ENCODE data around the gene GLDC. TPM values are rescaled to one million over a fixed set of nuclear protein-coding genes. Genes with fewer than 3 reads are reported as not detected.

Gene GLDC
- total RNA-seq, 1 donor from 2014 or later: 8.9 TPM

- Histone ChIP-seq H3K4me2 (ENCODE audit: low read length) (no peak overlapping the region), H3K9ac (ENCODE audit: low read length) (no peak overlapping the region), H4K20me1 (ENCODE audit: insufficient read depth, low read length) (no peaks in the 10 kb centered on the region), H2AFZ (ENCODE audit: low read depth, low read length) (no peak overlapping the region), H3K4me3 (ENCODE audit: insufficient read depth, low read depth, low read length) (no peak overlapping the region), H3K9me3 (ENCODE audit: insufficient read depth, low read depth, low read length) (no peaks in the 10 kb centered on the region), H3K79me2 (ENCODE audit: insufficient read depth, low read length) (no peaks in the 10 kb centered on the region), H3K27ac (ENCODE audit: low read depth, low read length) (no peak overlapping the region), H3K4me1 (ENCODE audit: insufficient read depth, low read length) (peaks cover under 1% of the 10 kb centered on the region), H3K27me3 (ENCODE audit: insufficient read depth, low read length) (peaks cover 20% of the 10 kb centered on the region), H3K36me3 (ENCODE audit: insufficient read depth, low read length) (no peaks in the 10 kb centered on the region)
- Mint-ChIP-seq H3K27me3 (ENCODE audit: low read depth, unreplicated experiment) (peaks cover 11% of the 10 kb centered on the region), H3K9me3 (ENCODE audit: unreplicated experiment) (no peaks in the 10 kb centered on the region), H3K36me3 (ENCODE audit: low read depth, unreplicated experiment) (no peaks in the 10 kb centered on the region), H3K4me1 (ENCODE audit: low read depth, unreplicated experiment) (peaks cover 13% of the 10 kb centered on the region), H3K27ac (ENCODE audit: unreplicated experiment) (no peak overlapping the region), H3K4me3 (ENCODE audit: unreplicated experiment) (no peak overlapping the region)
- DNase-seq (ENCODE audit: low read depth) (no peak), FAIRE-seq (no peak)
- TF ChIP-seq, protein P1, sequence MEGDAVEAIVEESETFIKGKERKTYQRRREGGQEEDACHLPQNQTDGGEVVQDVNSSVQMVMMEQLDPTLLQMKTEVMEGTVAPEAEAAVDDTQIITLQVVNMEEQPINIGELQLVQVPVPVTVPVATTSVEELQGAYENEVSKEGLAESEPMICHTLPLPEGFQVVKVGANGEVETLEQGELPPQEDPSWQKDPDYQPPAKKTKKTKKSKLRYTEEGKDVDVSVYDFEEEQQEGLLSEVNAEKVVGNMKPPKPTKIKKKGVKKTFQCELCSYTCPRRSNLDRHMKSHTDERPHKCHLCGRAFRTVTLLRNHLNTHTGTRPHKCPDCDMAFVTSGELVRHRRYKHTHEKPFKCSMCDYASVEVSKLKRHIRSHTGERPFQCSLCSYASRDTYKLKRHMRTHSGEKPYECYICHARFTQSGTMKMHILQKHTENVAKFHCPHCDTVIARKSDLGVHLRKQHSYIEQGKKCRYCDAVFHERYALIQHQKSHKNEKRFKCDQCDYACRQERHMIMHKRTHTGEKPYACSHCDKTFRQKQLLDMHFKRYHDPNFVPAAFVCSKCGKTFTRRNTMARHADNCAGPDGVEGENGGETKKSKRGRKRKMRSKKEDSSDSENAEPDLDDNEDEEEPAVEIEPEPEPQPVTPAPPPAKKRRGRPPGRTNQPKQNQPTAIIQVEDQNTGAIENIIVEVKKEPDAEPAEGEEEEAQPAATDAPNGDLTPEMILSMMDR (IDR thresholded peaks at IDR 0.05; ENCODE audit: insufficient read depth, low read depth, low read length): no peak
- no peak for TF ChIP-seq EZH2 (IDR thresholded peaks at IDR 0.05; ENCODE audit: insufficient read depth, low read length)
These were observed 5.9 kb downstream of the GLDC start for GRCh38 chr9:6639622-6640021.

DNA sequence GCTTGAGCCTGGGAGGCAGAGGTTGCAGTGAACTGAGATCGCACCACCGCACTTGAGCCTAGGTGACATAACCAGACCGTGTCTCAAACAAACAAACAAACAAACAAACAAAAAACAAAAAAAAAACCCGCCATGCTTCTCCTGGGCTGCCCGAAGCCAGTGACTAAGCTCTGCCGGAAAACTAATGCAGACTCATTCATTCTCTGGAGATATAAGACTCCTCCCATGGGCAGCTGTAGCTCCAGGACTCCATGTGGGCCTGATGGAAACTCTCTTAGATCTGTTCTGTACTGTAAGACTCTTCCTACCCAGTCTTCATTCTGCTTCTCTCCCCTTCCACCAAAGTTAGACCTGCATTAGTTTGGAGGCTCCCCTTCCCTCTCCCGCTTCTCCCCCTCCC, 11.1 kb downstream of the GLDC start:
- Mint-ChIP-seq H3K9me3 (ENCODE audit: unreplicated experiment) (no peaks in the 10 kb centered on the region), H3K27me3 (ENCODE audit: low read depth, unreplicated experiment) (peaks cover 2% of the 10 kb centered on the region), H3K4me1 (ENCODE audit: low read depth, unreplicated experiment) (no peaks in the 10 kb centered on the region), H3K4me3 (ENCODE audit: unreplicated experiment) (no peak overlapping the region), H3K27ac (ENCODE audit: unreplicated experiment) (no peak overlapping the region), H3K36me3 (ENCODE audit: low read depth, unreplicated experiment) (no peaks in the 10 kb centered on the region)
- FAIRE-seq: no peak
- Histone ChIP-seq H3K9me3 (ENCODE audit: insufficient read depth, low read depth, low read length) (no peaks in the 10 kb centered on the region), H3K4me3 (ENCODE audit: insufficient read depth, low read depth, low read length) (no peak overlapping the region), H3K9ac (ENCODE audit: low read length) (no peak overlapping the region), H3K4me1 (ENCODE audit: insufficient read depth, low read length) (no peaks in the 10 kb centered on the region), H3K4me2 (ENCODE audit: low read length) (no peak overlapping the region), H2AFZ (ENCODE audit: low read depth, low read length) (no peak overlapping the region), H4K20me1 (ENCODE audit: insufficient read depth, low read length) (no peaks in the 10 kb centered on the region), H3K27me3 (ENCODE audit: insufficient read depth, low read length) (no peaks in the 10 kb centered on the region), H3K79me2 (ENCODE audit: insufficient read depth, low read length) (no peaks in the 10 kb centered on the region), H3K36me3 (ENCODE audit: insufficient read depth, low read length) (no peaks in the 10 kb centered on the region), H3K27ac (ENCODE audit: low read depth, low read length) (no peak overlapping the region)
- no peak for DNase-seq (ENCODE audit: low read depth)
- TF ChIP-seq, protein P1 (IDR thresholded peaks at IDR 0.05; ENCODE audit: insufficient read depth, low read depth, low read length): no peak
- TF ChIP-seq EZH2 (IDR thresholded peaks at IDR 0.05; ENCODE audit: insufficient read depth, low read length): no peak

DNA sequence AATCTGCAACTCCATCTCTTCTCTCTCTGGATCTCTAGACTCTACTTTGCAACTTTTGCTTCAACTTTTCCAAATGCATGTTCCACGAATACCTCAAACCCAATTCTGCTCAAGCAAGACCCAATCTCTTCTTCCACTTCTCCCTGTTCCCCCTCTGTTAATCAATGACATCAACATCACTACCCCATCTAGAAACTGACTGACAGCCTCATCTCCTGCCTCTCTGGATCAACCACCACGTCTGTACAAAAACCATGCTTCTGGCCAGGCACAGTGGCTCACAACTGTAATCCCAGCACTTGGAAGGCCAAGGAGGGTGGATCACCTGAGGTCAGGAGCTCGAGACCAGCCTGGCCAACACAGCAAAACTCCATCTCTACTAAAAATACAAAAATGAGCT, 12.2 kb downstream of the GLDC start:
- Mint-ChIP-seq H3K27ac (ENCODE audit: unreplicated experiment) (no peak overlapping the region), H3K4me1 (ENCODE audit: low read depth, unreplicated experiment) (peaks cover under 1% of the 10 kb centered on the region), H3K27me3 (ENCODE audit: low read depth, unreplicated experiment) (peaks cover 2% of the 10 kb centered on the region), H3K9me3 (ENCODE audit: unreplicated experiment) (no peaks in the 10 kb centered on the region), H3K36me3 (ENCODE audit: low read depth, unreplicated experiment) (no peaks in the 10 kb centered on the region), H3K4me3 (ENCODE audit: unreplicated experiment) (no peak overlapping the region)
- no peaks in the 10 kb centered on the region for H3K27me3 ChIP-seq (ENCODE audit: insufficient read depth, low read length)
- H3K9ac ChIP-seq (ENCODE audit: low read length): no peak overlapping the region
- no peaks in the 10 kb centered on the region for H3K4me1 ChIP-seq (ENCODE audit: insufficient read depth, low read length)
- H3K27ac ChIP-seq (ENCODE audit: low read depth, low read length): no peak overlapping the region
- H3K4me3 ChIP-seq (ENCODE audit: insufficient read depth, low read depth, low read length): no peak overlapping the region
- DNase-seq (ENCODE audit: low read depth) (no peak), FAIRE-seq (no peak)
- no peak for TF ChIP-seq EZH2 (IDR thresholded peaks at IDR 0.05; ENCODE audit: insufficient read depth, low read length)
- TF ChIP-seq, protein P1 (IDR thresholded peaks at IDR 0.05; ENCODE audit: insufficient read depth, low read depth, low read length): no peak
- no peaks in the 10 kb centered on the region for H3K36me3 ChIP-seq (ENCODE audit: insufficient read depth, low read length)
- no peaks in the 10 kb centered on the region for H3K9me3 ChIP-seq (ENCODE audit: insufficient read depth, low read depth, low read length)
- H2AFZ ChIP-seq (ENCODE audit: low read depth, low read length): no peak overlapping the region
- no peaks in the 10 kb centered on the region for H3K79me2 ChIP-seq (ENCODE audit: insufficient read depth, low read length)
- no peak overlapping the region for H3K4me2 ChIP-seq (ENCODE audit: low read length)
- H4K20me1 ChIP-seq (ENCODE audit: insufficient read depth, low read length): no peaks in the 10 kb centered on the region
